Naive thymus-derived CD4-positive, alpha-beta T cell (primary cell): ENCODE measurements around the gene COL2A1. TPM values are rescaled to one million over a fixed set of nuclear protein-coding genes. Genes with fewer than 3 reads are reported as not detected.

Source experiments
- ATAC-seq: fragments of 150-1000 bp; cut with Tn5 transposase; 2 replicates; pipeline ENCODE4 v1.10.0; 2021; ENCODE audit warnings: mild to moderate bottlenecking, moderate library complexity
- CTCF ChIA-PET: fragments of 350-600 bp; sonication (Branson Sonifier 250); formaldehyde crosslinking; loops from one replicate; lab custom pipeline; 2021; ENCODE audit warnings: antibody characterized with exemption; lab: Charles Lee
- POLR2A ChIA-PET: fragments of 350-600 bp; sonication (Branson Sonifier 250); formaldehyde crosslinking; loops from one replicate; lab custom pipeline; 2021; ENCODE audit warnings: antibody characterized with exemption, inconsistent platforms; lab: Charles Lee
- DNase-seq, 9 donors: peaks; one replicate each; pipeline versions ENCODE4 v3.0.0 to v3.0.0-alpha.2; 2020 to 2022; ENCODE audit warnings: mixed read lengths in 1 of 9
- H3K27ac ChIP-seq: one replicate; pipeline ENCODE4 v1.7.0; 2013; ENCODE audit warnings: mild to moderate bottlenecking, low read depth, low read length, moderate library complexity
- H3K27me3 ChIP-seq, 2 donors: one replicate each; pipeline ENCODE4 v1.7.0; 2013; ENCODE audit warnings: low read length in 2 of 2, mild to moderate bottlenecking in 2 of 2, moderate library complexity in 2 of 2; ENCODE audit not compliant: control insufficient read depth in 2 of 2, insufficient read depth in 2 of 2
- H3K36me3 ChIP-seq, 3 experiments: 1 replicate in 2 of 3; 2 replicates in 1 of 3; pipeline ENCODE4 v1.7.0; 2013; ENCODE audit warnings: low read length in 3 of 3, mild to moderate bottlenecking in 3 of 3, moderate library complexity in 1 of 3; ENCODE audit not compliant: insufficient read depth in 3 of 3, control insufficient read depth in 2 of 3
- H3K4me1 ChIP-seq, 2 donors: one replicate each; pipeline ENCODE4 v1.7.0; 2013; ENCODE audit warnings: low read length in 2 of 2, mild to moderate bottlenecking in 2 of 2, moderate library complexity in 1 of 2; ENCODE audit not compliant: control insufficient read depth in 2 of 2, insufficient read depth in 2 of 2
- H3K4me3 ChIP-seq: 2 replicates; pipeline ENCODE4 v1.7.0; 2013; ENCODE audit warnings: mild to moderate bottlenecking, low read length
- H3K9me3 ChIP-seq, 3 experiments: 1 replicate in 2 of 3; 2 replicates in 1 of 3; pipeline ENCODE4 v1.7.0; 2013; ENCODE audit warnings: low read length in 3 of 3; ENCODE audit not compliant: control insufficient read depth in 2 of 3
- H3K27ac Mint-ChIP-seq, 9 donors: one replicate each; pipeline ENCODE4 v1.8.0; 2020 to 2022; ENCODE audit warnings: mixed read lengths in 9 of 9, mild to moderate bottlenecking in 8 of 9, moderate library complexity in 5 of 9, inconsistent platforms in 2 of 9
- H3K27me3 Mint-ChIP-seq, 5 donors: one replicate each; pipeline ENCODE4 v1.8.0; 2021 to 2022; ENCODE audit warnings: mixed read lengths in 5 of 5, mild to moderate bottlenecking in 1 of 5
- H3K36me3 Mint-ChIP-seq, 5 donors: one replicate each; pipeline ENCODE4 v1.8.0; 2020 to 2022; ENCODE audit warnings: mixed read lengths in 5 of 5, mild to moderate bottlenecking in 3 of 5, inconsistent platforms in 1 of 5
- H3K4me1 Mint-ChIP-seq, 7 donors: one replicate each; pipeline ENCODE4 v1.8.0; 2020 to 2022; ENCODE audit warnings: mixed read lengths in 7 of 7, mild to moderate bottlenecking in 3 of 7, inconsistent platforms in 1 of 7
- H3K4me3 Mint-ChIP-seq, 10 donors: one replicate each; pipeline ENCODE4 v1.8.0; 2020 to 2022; ENCODE audit warnings: mild to moderate bottlenecking in 10 of 10, mixed read lengths in 10 of 10, moderate library complexity in 6 of 10, inconsistent platforms in 2 of 10
- H3K9me3 Mint-ChIP-seq, 11 donors: one replicate each; pipeline ENCODE4 v1.8.0; 2020 to 2022; ENCODE audit warnings: mixed read lengths in 11 of 11, mild to moderate bottlenecking in 4 of 11, inconsistent platforms in 1 of 11, moderate library complexity in 1 of 11
- intact Hi-C, 2 donors: fragments of 100-400 bp; cut with micrococcal nuclease; formaldehyde crosslinking; loops; one replicate each; pipeline ENCODE4 v1.15.1; 2023
- polyA plus RNA-seq, 2 donors: library from polyadenylated mRNA; unstranded; fragments of 300-500 nt; fragmentation: Illumina TruSeq; gene quantifications; one replicate each; pipeline ENCODE4 v1.2.3, GENCODE V29; 2021
- total RNA-seq, 6 experiments: library from RNA in 5 of 6; stranded (reverse) in 5 of 6; gene quantifications; 1 replicate in 5 of 6; 2 replicates in 1 of 6; pipeline ENCODE4 v1.2.3 and lab custom pipeline; 2021 to 2026

COL2A1 gene
- total and polyA plus RNA-seq, 7 experiments from 2014 or later = not detected

- no peak for ATAC-seq
- ChIA-PET CTCF (no interaction called here), POLR2A (no interaction called here)
These were observed 22.0 kb upstream of the COL2A1 start for GRCh38 chr12:48026060-48026827.

GRCh38 chr12:48025281-48025680 is 21.0 kb upstream of the COL2A1 start:
- Histone ChIP-seq H3K4me3 (no peak overlapping the region), H3K9me3 (no peaks in the 10 kb centered on the region), H3K27me3 (no peaks in the 10 kb centered on the region), H3K36me3 (no peaks in the 10 kb centered on the region), H3K4me1 (no peaks in the 10 kb centered on the region), H3K27ac (no peak overlapping the region)
- no peak overlapping the region for H3K27ac Mint-ChIP-seq
- H3K4me1 Mint-ChIP-seq = no peaks in the 10 kb centered on the region
- H3K4me3 Mint-ChIP-seq = no peak overlapping the region
- CTCF ChIA-PET = no interaction called here
- H3K27me3 Mint-ChIP-seq = peaks cover 16 to 25% (median 21%) of the 10 kb centered on the region in 5 donors
- H3K9me3 Mint-ChIP-seq = no peaks in the 10 kb centered on the region
- ATAC-seq = no peak
- POLR2A ChIA-PET = no interaction called here
- H3K36me3 Mint-ChIP-seq = no peaks in the 10 kb centered on the region
- intact Hi-C loops = no loop called here
- no peak for DNase-seq

More at GRCh38 chr12:48026060-48026827, 22.0 kb upstream of the COL2A1 start:
- no peak overlapping the region for H3K4me3 Mint-ChIP-seq
- peaks cover 10 to 21% (median 19%) of the 10 kb centered on the region in 5 donors for H3K27me3 Mint-ChIP-seq
- H3K27ac ChIP-seq = no peak overlapping the region
- H3K4me3 ChIP-seq = no peak overlapping the region
- no peaks in the 10 kb centered on the region for H3K9me3 Mint-ChIP-seq
- no peaks in the 10 kb centered on the region for H3K4me1 Mint-ChIP-seq
- intact Hi-C loops = no loop called here
- H3K27me3 ChIP-seq = no peaks in the 10 kb centered on the region
- H3K36me3 ChIP-seq = no peaks in the 10 kb centered on the region
- no peaks in the 10 kb centered on the region for H3K9me3 ChIP-seq
- no peaks in the 10 kb centered on the region for H3K4me1 ChIP-seq
- H3K36me3 Mint-ChIP-seq = no peaks in the 10 kb centered on the region
- DNase-seq = no peak
- no peak overlapping the region for H3K27ac Mint-ChIP-seq

- no peak for ATAC-seq
- H3K36me3 ChIP-seq = no peaks in the 10 kb centered on the region
- intact Hi-C loops = no loop called here
- Mint-ChIP-seq H3K36me3 (no peaks in the 10 kb centered on the region), H3K9me3 (no peaks in the 10 kb centered on the region), H3K4me1 (no peaks in the 10 kb centered on the region), H3K27ac (no peak overlapping the region), H3K27me3 (peaks cover 16 to 28% (median 21%) of the 10 kb centered on the region in 5 donors), H3K4me3 (no peak overlapping the region)
- H3K9me3 ChIP-seq = no peaks in the 10 kb centered on the region
- no peaks in the 10 kb centered on the region for H3K27me3 ChIP-seq
- H3K4me1 ChIP-seq = no peaks in the 10 kb centered on the region
- no peak for DNase-seq
- CTCF ChIA-PET = no interaction called here
- H3K27ac ChIP-seq = no peak overlapping the region
- no peak overlapping the region for H3K4me3 ChIP-seq
- POLR2A ChIA-PET = no interaction called here
These were observed 20.5 kb upstream of the COL2A1 start for GRCh38 chr12:48024735-48025134.

- H3K27ac Mint-ChIP-seq = no peak overlapping the region
- peaks cover 19 to 36% (median 22%) of the 10 kb centered on the region in 5 donors for H3K27me3 Mint-ChIP-seq
- no peaks in the 10 kb centered on the region for H3K9me3 Mint-ChIP-seq
- DNase-seq = no peak
- POLR2A ChIA-PET = no interaction called here
- CTCF ChIA-PET = no interaction called here
- intact Hi-C loops = no loop called here
- Histone ChIP-seq H3K27ac (no peak overlapping the region), H3K4me3 (no peak overlapping the region), H3K4me1 (no peaks in the 10 kb centered on the region), H3K36me3 (no peaks in the 10 kb centered on the region), H3K9me3 (no peaks in the 10 kb centered on the region), H3K27me3 (no peaks in the 10 kb centered on the region)
- no peak for ATAC-seq
- H3K36me3 Mint-ChIP-seq = no peaks in the 10 kb centered on the region
- no peak overlapping the region for H3K4me3 Mint-ChIP-seq
- H3K4me1 Mint-ChIP-seq = no peaks in the 10 kb centered on the region
These were observed 19.1 kb upstream of the COL2A1 start for GRCh38 chr12:48023386-48023785.

GRCh38 chr12:48022676-48023385 is 18.6 kb upstream of the COL2A1 start:
- Histone ChIP-seq H3K4me3 (no peak overlapping the region), H3K27ac (no peak overlapping the region), H3K27me3 (no peaks in the 10 kb centered on the region), H3K4me1 (no peaks in the 10 kb centered on the region), H3K9me3 (no peaks in the 10 kb centered on the region), H3K36me3 (no peaks in the 10 kb centered on the region)
- H3K27ac Mint-ChIP-seq = no peak overlapping the region
- ChIA-PET POLR2A (no interaction called here), CTCF (no interaction called here)
- DNase-seq (no peak), ATAC-seq (no peak)
- peaks cover 19 to 38% (median 22%) of the 10 kb centered on the region in 5 donors for H3K27me3 Mint-ChIP-seq
- intact Hi-C loops = no loop called here
- H3K9me3 Mint-ChIP-seq = no peaks in the 10 kb centered on the region
- no peaks in the 10 kb centered on the region for H3K4me1 Mint-ChIP-seq
- H3K36me3 Mint-ChIP-seq = no peaks in the 10 kb centered on the region
- H3K4me3 Mint-ChIP-seq = no peak overlapping the region

GRCh38 chr12:48022180-48022521 is 17.9 kb upstream of the COL2A1 start:
- Mint-ChIP-seq H3K27ac (no peak overlapping the region), H3K36me3 (no peaks in the 10 kb centered on the region), H3K9me3 (no peaks in the 10 kb centered on the region), H3K4me1 (no peaks in the 10 kb centered on the region), H3K4me3 (peak overlapping the region in 1 of 10 donors; percentile 18), H3K27me3 (peaks cover 20 to 41% (median 22%) of the 10 kb centered on the region in 5 donors)
- ChIA-PET CTCF (no interaction called here), POLR2A (no interaction called here)
- Histone ChIP-seq H3K27ac (no peak overlapping the region), H3K4me3 (no peak overlapping the region), H3K4me1 (no peaks in the 10 kb centered on the region), H3K9me3 (no peaks in the 10 kb centered on the region), H3K36me3 (no peaks in the 10 kb centered on the region), H3K27me3 (no peaks in the 10 kb centered on the region)
- ATAC-seq (no peak), DNase-seq (no peak)
- intact Hi-C loops = no loop called here
